ENCODE results near the gene STRN3.

STRN3 gene

DNA sequence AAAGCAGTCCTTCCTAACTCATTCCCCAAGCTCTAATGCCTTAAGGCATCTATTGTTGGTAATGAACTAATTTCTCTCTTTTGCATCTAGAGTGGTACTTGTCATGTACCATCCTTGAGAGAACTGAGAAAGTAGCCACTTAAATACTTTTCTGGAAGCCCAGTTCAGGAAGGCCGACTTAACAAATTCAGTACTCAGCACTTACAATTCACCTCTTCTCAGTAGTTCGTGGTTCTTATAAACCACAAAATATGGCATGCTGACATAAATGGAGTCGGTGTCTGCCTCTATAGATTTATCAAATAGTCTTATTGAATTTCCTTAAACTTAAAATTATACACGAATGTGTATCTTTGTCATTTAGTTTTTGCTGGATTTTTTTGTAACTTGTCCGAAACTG is 161.2 kb downstream of the STRN3 start:
- DNase-seq, result no peak

GRCh38 chr14:30861200-30861599 is 165.0 kb downstream of the STRN3 start:
- no peak for DNase-seq

DNA sequence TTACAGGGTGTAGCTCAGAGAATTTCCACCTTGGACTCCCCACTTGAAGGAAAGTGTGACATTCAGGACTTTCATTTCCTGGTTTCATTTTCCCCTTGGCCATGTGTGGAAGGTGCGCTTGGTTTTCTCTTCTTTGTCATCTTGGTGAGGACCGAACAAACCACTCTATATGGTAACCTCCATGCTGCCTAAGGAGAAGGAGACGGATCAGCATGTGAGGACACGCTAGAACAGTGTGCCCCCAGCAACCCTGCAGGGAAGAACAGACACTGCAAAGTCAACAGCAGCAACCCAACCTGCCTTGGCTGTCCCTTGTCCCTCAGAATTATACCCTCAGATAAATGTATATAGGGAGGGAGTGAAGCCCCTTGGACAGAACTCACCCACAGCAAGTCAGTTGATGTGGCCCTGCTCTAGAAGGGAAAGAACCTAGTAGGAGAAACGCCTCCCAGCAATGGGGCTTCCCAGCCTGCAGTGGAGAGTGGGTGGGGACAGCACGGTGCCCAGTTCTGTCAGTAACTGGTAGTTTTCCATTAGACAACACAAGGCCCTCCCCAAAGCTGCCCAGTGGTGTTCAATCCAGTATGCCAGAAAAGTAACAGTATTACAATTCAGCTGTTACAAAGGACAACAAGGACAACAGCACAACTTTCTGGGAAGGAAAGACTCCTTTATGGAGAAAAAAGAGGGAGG is 170.7 kb downstream of the STRN3 start:
- DNase-seq, result no peak

DNA sequence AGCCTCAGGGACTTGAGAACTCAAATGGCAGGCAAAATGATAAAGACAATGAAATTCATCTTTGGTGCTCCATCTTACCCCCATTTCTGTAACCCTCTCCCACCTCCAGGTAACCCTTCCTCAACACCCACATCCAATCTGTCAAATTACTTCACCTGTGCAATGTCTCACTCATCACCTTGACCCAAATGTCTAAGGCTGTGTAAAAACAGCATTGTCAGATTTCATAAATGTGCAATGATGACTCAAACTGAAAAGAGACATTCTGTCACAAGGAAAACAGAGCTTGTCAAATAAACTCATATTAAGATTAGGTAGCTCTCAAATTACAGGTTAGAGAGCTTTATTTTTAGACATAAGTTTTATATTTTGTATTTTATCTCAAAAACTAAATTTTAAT is 171.7 kb downstream of the STRN3 start:
- no peak for DNase-seq

- DNase-seq, result no peak
These were observed 172.2 kb downstream of the STRN3 start for GRCh38 chr14:30853946-30854345.

DNA sequence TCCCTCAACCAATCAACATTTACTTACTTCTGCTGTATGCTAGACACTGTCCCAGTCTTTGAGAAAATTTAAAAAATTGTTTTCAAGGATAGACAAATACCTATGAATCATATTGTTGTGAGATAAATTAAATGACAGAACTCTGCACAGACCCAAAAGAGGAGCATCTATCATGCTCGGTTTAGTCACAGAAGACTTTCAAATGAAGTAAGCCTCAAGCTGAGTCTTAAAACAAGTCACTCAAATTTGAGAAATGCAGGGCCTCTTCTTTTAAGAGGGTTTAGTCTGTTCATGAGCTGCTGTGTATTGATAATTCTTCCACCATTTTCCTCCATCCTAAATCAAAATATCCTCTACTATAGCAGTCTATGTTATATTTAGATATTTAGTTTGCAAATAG is 176.2 kb downstream of the STRN3 start:
- DNase-seq, result no peak

DNA sequence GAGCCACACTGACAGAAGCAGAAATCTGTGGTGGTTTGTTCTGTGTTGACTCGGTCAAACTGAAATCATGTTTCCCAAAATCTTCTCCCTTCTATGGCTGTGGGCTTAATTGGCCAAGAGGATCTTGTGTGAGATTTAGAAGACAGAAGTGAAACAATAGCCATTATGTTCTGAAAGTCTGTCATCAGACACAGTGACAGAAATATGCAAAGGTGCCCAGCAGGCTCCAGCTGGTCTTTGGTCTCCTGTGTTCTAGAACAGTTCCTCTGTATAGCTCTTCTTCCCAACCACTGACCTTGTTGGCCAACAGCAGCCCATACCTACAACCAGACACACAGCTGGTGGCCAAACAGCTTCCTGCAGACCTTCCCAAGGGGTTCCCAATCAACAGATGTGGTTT is 176.8 kb downstream of the STRN3 start:
- no peak for DNase-seq

DNA sequence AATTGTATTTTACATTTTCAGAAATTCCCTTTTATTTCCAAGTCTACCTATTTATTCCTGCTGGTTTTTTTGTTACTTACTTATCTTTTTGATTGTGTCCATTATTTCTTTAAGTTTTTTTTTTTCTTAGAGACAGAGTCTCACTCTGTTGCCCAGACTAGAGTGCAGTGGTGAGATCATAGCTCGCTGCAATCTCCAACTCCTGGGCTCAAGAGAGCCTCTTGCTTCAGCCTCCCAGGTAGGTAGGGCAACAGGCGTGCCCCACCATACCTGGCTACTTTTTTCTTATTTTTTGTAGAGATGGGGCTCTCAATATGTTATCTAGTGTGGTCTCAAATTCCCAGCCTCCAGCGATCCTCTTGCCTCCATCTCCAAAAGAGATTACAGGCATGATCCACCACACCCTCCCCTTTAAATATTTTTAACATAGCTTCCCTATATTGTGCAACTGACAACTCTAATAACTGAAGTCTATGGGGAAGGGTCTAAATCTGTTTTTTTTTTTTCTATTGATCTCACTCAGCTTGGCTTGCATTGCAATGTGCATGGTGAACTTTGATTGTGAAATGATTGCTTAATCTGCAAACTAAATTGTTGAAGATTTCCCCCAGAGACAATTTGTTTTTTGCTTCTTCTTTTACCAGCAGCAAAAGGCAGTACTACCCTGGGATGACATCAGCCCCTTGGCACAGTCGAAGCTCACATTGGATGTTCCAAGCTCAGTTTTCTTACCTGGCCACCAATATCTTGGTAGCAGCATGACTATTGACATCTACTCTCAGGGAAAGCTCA is 177.5 kb downstream of the STRN3 start:
- no peak for DNase-seq
